Activated naive CD4-positive, alpha-beta T cell treated with anti-CD3 and anti-CD28 coated beads, Interleukin-2, amount 10 ng/mL, durations not matched to agents 7 days and 5 days (primary cell): ENCODE measurements around the gene SORBS2.

Source experiments
- CTCF ChIA-PET: fragments of 350-600 bp; sonication (Branson Sonifier 250); formaldehyde crosslinking; loops from one replicate; lab custom pipeline; 2021; ENCODE audit warnings: antibody characterized with exemption; lab: Charles Lee
- DNase-seq: peaks from one replicate; pipeline ENCODE4 v3.0.0-alpha.2; 2020
- H3K27ac Mint-ChIP-seq: one replicate; pipeline ENCODE4 v1.8.0; 2021; ENCODE audit warnings: mild to moderate bottlenecking, moderate library complexity, mixed read lengths
- H3K27me3 Mint-ChIP-seq: one replicate; pipeline ENCODE4 v1.8.0; 2021; ENCODE audit warnings: mild to moderate bottlenecking, mixed read lengths
- H3K36me3 Mint-ChIP-seq: one replicate; pipeline ENCODE4 v1.8.0; 2021; ENCODE audit warnings: mixed read lengths
- H3K4me1 Mint-ChIP-seq: one replicate; pipeline ENCODE4 v1.8.0; 2021; ENCODE audit warnings: mixed read lengths
- H3K4me3 Mint-ChIP-seq: one replicate; pipeline ENCODE4 v1.8.0; 2021; ENCODE audit warnings: mild to moderate bottlenecking, moderate library complexity, mixed read lengths
- H3K9me3 Mint-ChIP-seq: one replicate; pipeline ENCODE4 v1.8.0; 2021; ENCODE audit warnings: mixed read lengths

Gene SORBS2

GRCh38 chr4:185737489-185738037 is 74.4 kb downstream of the SORBS2 start:
- no peak overlapping the region for H3K4me3 Mint-ChIP-seq
- no peaks in the 10 kb centered on the region for H3K36me3 Mint-ChIP-seq
- H3K9me3 Mint-ChIP-seq: no peaks in the 10 kb centered on the region
- H3K27ac Mint-ChIP-seq: no peak overlapping the region
- no peak for DNase-seq
- CTCF ChIA-PET: no interaction called here
- H3K27me3 Mint-ChIP-seq: no peaks in the 10 kb centered on the region
- no peaks in the 10 kb centered on the region for H3K4me1 Mint-ChIP-seq

GRCh38 chr4:185736882-185737281 is 75.1 kb downstream of the SORBS2 start:
- Mint-ChIP-seq H3K36me3 (no peaks in the 10 kb centered on the region), H3K27ac (no peak overlapping the region), H3K4me1 (no peaks in the 10 kb centered on the region), H3K9me3 (no peaks in the 10 kb centered on the region), H3K4me3 (no peak overlapping the region), H3K27me3 (no peaks in the 10 kb centered on the region)
- CTCF ChIA-PET: no interaction called here
- no peak for DNase-seq

GRCh38 chr4:185735866-185736400 is 76.1 kb downstream of the SORBS2 start:
- no peaks in the 10 kb centered on the region for H3K4me1 Mint-ChIP-seq
- no peaks in the 10 kb centered on the region for H3K36me3 Mint-ChIP-seq
- H3K4me3 Mint-ChIP-seq: no peak overlapping the region
- no peak overlapping the region for H3K27ac Mint-ChIP-seq
- H3K9me3 Mint-ChIP-seq: no peaks in the 10 kb centered on the region
- CTCF ChIA-PET: no interaction called here
- DNase-seq: no peak
- no peaks in the 10 kb centered on the region for H3K27me3 Mint-ChIP-seq

- Mint-ChIP-seq H3K9me3 (no peaks in the 10 kb centered on the region), H3K27me3 (peaks cover 3% of the 10 kb centered on the region), H3K27ac (no peak overlapping the region), H3K4me1 (no peaks in the 10 kb centered on the region), H3K4me3 (no peak overlapping the region), H3K36me3 (no peaks in the 10 kb centered on the region)
- DNase-seq: no peak
- CTCF ChIA-PET: no interaction called here
Measured at GRCh38 chr4:185734930-185735329, 77.1 kb downstream of the SORBS2 start.

GRCh38 chr4:185734214-185734613 is 77.8 kb downstream of the SORBS2 start:
- no peak overlapping the region for H3K4me3 Mint-ChIP-seq
- H3K27me3 Mint-ChIP-seq: peaks cover 3% of the 10 kb centered on the region
- DNase-seq: no peak
- H3K27ac Mint-ChIP-seq: no peak overlapping the region
- H3K4me1 Mint-ChIP-seq: no peaks in the 10 kb centered on the region
- CTCF ChIA-PET: no interaction called here
- H3K36me3 Mint-ChIP-seq: no peaks in the 10 kb centered on the region
- H3K9me3 Mint-ChIP-seq: no peaks in the 10 kb centered on the region

- H3K27me3 Mint-ChIP-seq: peaks cover 3% of the 10 kb centered on the region
- H3K36me3 Mint-ChIP-seq: no peaks in the 10 kb centered on the region
- H3K4me1 Mint-ChIP-seq: no peaks in the 10 kb centered on the region
- H3K4me3 Mint-ChIP-seq: no peak overlapping the region
- CTCF ChIA-PET: no interaction called here
- DNase-seq: no peak
- no peaks in the 10 kb centered on the region for H3K9me3 Mint-ChIP-seq
- no peak overlapping the region for H3K27ac Mint-ChIP-seq
Measured at GRCh38 chr4:185730849-185731608, 81.0 kb downstream of the SORBS2 start.

GRCh38 chr4:185730387-185730786 is 81.6 kb downstream of the SORBS2 start:
- H3K4me1 Mint-ChIP-seq: no peaks in the 10 kb centered on the region
- no peak overlapping the region for H3K27ac Mint-ChIP-seq
- H3K27me3 Mint-ChIP-seq: peaks cover 3% of the 10 kb centered on the region
- no peaks in the 10 kb centered on the region for H3K36me3 Mint-ChIP-seq
- no peak for DNase-seq
- no peaks in the 10 kb centered on the region for H3K9me3 Mint-ChIP-seq
- CTCF ChIA-PET: no interaction called here
- H3K4me3 Mint-ChIP-seq: no peak overlapping the region

GRCh38 chr4:185729391-185729804 is 82.6 kb downstream of the SORBS2 start:
- no peak for DNase-seq
- no peak overlapping the region for H3K4me3 Mint-ChIP-seq
- CTCF ChIA-PET: no interaction called here
- no peak overlapping the region for H3K27ac Mint-ChIP-seq
- no peaks in the 10 kb centered on the region for H3K9me3 Mint-ChIP-seq
- H3K27me3 Mint-ChIP-seq: peaks cover 8% of the 10 kb centered on the region
- H3K36me3 Mint-ChIP-seq: no peaks in the 10 kb centered on the region
- H3K4me1 Mint-ChIP-seq: no peaks in the 10 kb centered on the region

GRCh38 chr4:185728893-185729292 is 83.1 kb downstream of the SORBS2 start:
- Mint-ChIP-seq H3K27ac (no peak overlapping the region), H3K27me3 (peaks cover 9% of the 10 kb centered on the region), H3K9me3 (no peaks in the 10 kb centered on the region), H3K4me1 (no peaks in the 10 kb centered on the region), H3K4me3 (no peak overlapping the region), H3K36me3 (no peaks in the 10 kb centered on the region)
- DNase-seq: no peak
- CTCF ChIA-PET: no interaction called here

- no peak for DNase-seq
- no peaks in the 10 kb centered on the region for H3K36me3 Mint-ChIP-seq
- no peak overlapping the region for H3K27ac Mint-ChIP-seq
- H3K4me3 Mint-ChIP-seq: no peak overlapping the region
- no peaks in the 10 kb centered on the region for H3K9me3 Mint-ChIP-seq
- CTCF ChIA-PET: no interaction called here
- H3K27me3 Mint-ChIP-seq: peaks cover 9% of the 10 kb centered on the region
- H3K4me1 Mint-ChIP-seq: no peaks in the 10 kb centered on the region
Measured at GRCh38 chr4:185726931-185727330, 85.1 kb downstream of the SORBS2 start.

- CTCF ChIA-PET: no interaction called here
- H3K27me3 Mint-ChIP-seq: peaks cover 6% of the 10 kb centered on the region
- no peaks in the 10 kb centered on the region for H3K9me3 Mint-ChIP-seq
- H3K4me1 Mint-ChIP-seq: no peaks in the 10 kb centered on the region
- H3K4me3 Mint-ChIP-seq: no peak overlapping the region
- no peaks in the 10 kb centered on the region for H3K36me3 Mint-ChIP-seq
- no peak for DNase-seq
- H3K27ac Mint-ChIP-seq: no peak overlapping the region
Measured at GRCh38 chr4:185723631-185724260, 88.2 kb downstream of the SORBS2 start.

- H3K4me3 Mint-ChIP-seq: no peak overlapping the region
- no peaks in the 10 kb centered on the region for H3K4me1 Mint-ChIP-seq
- H3K9me3 Mint-ChIP-seq: no peaks in the 10 kb centered on the region
- CTCF ChIA-PET: no interaction called here
- H3K36me3 Mint-ChIP-seq: no peaks in the 10 kb centered on the region
- peaks cover 6% of the 10 kb centered on the region for H3K27me3 Mint-ChIP-seq
- no peak for DNase-seq
- no peak overlapping the region for H3K27ac Mint-ChIP-seq
Measured at GRCh38 chr4:185722029-185722316, 90.0 kb downstream of the SORBS2 start.

GRCh38 chr4:185721190-185722028 is 90.6 kb downstream of the SORBS2 start:
- H3K9me3 Mint-ChIP-seq: no peaks in the 10 kb centered on the region
- DNase-seq: no peak
- H3K36me3 Mint-ChIP-seq: no peaks in the 10 kb centered on the region
- no peaks in the 10 kb centered on the region for H3K4me1 Mint-ChIP-seq
- CTCF ChIA-PET: no interaction called here
- H3K4me3 Mint-ChIP-seq: no peak overlapping the region
- peaks cover 6% of the 10 kb centered on the region for H3K27me3 Mint-ChIP-seq
- no peak overlapping the region for H3K27ac Mint-ChIP-seq

- Mint-ChIP-seq H3K36me3 (no peaks in the 10 kb centered on the region), H3K27me3 (peaks cover 2% of the 10 kb centered on the region), H3K9me3 (no peaks in the 10 kb centered on the region), H3K27ac (no peak overlapping the region), H3K4me1 (no peaks in the 10 kb centered on the region), H3K4me3 (no peak overlapping the region)
- no peak for DNase-seq
- CTCF ChIA-PET: no interaction called here
Measured at GRCh38 chr4:185719500-185719858, 92.5 kb downstream of the SORBS2 start.
